Astrocyte of the spinal cord (primary cell): ENCODE measurements around the gene ATAD3C.
"Not testable (repeated sequence)": the region's sequence is repeated elsewhere in the genome, so short reads cannot be mapped to it uniquely, and the experiment has no call there.

Experiments
- DNase-seq: peaks from one replicate; pipeline ENCODE4 v3.0.0; 2011; ENCODE audit warnings: low read depth, low spot score
- H3K4me3 ChIP-seq: 2 replicates; pipeline ENCODE4 v1.5.1; 2011; ENCODE audit warnings: low read depth, mild to moderate bottlenecking, low read length, moderate library complexity
- CTCF ChIP-seq: IDR thresholded peaks from 2 replicates; pipeline ENCODE4 v1.5.1; 2012; ENCODE audit warnings: low read depth, mild to moderate bottlenecking, low read length, inconsistent platforms
- in situ Hi-C: cut with HindIII; loops from 2 replicates; pipeline ENCODE4 v1.10.0; 2017; ENCODE audit warnings: low sequenced_read_pairs

Gene ATAD3C

DNA sequence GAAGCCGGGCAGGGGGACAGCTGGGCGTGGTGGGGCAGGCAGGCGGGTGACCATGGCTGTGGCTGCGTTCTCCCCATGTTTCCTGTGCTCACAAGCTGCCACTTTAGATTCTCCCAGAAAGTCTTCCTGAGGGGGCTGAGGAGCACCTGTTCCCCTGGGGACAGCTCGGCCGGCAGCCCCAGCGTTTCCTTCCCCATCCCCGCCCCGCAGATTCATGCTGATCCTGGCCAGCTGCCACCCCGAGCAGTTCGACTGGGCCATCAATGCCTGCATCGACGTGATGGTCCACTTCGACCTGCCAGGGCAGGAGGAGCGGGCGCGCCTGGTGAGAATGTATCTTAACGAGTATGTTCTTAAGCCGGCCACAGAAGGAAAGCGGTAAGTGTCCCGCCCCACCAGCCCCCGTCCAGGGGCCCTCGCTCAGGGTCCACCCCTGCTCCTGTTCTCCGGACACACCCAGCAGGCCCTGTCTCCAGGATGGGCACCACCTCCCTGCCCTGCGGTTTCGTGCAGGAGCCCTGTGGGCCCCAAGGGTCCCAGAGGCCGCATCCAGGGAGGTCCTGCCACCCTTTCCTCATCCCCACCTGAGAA lies 11.1 kb downstream of the ATAD3C start:
- no peak for DNase-seq
- TF ChIP-seq CTCF: no peak
- in situ Hi-C loops: no loop called here
- H3K4me3 ChIP-seq: no peak overlapping the region

- DNase-seq: no peak
- H3K4me3 ChIP-seq: no peak overlapping the region
- in situ Hi-C loops: no loop called here
- no peak for TF ChIP-seq CTCF
Measured at GRCh38 chr1:1461721-1462317, 12.3 kb downstream of the ATAD3C start.

GRCh38 chr1:1462318-1462966 lies 13.0 kb downstream of the ATAD3C start:
- no peak for DNase-seq
- in situ Hi-C loops: no loop called here
- no peak overlapping the region for H3K4me3 ChIP-seq
- TF ChIP-seq CTCF: no peak

GRCh38 chr1:1463312-1463711 lies 13.8 kb downstream of the ATAD3C start:
- in situ Hi-C loops: no loop called here
- no peak overlapping the region for H3K4me3 ChIP-seq
- no peak for TF ChIP-seq CTCF
- no peak for DNase-seq

DNA sequence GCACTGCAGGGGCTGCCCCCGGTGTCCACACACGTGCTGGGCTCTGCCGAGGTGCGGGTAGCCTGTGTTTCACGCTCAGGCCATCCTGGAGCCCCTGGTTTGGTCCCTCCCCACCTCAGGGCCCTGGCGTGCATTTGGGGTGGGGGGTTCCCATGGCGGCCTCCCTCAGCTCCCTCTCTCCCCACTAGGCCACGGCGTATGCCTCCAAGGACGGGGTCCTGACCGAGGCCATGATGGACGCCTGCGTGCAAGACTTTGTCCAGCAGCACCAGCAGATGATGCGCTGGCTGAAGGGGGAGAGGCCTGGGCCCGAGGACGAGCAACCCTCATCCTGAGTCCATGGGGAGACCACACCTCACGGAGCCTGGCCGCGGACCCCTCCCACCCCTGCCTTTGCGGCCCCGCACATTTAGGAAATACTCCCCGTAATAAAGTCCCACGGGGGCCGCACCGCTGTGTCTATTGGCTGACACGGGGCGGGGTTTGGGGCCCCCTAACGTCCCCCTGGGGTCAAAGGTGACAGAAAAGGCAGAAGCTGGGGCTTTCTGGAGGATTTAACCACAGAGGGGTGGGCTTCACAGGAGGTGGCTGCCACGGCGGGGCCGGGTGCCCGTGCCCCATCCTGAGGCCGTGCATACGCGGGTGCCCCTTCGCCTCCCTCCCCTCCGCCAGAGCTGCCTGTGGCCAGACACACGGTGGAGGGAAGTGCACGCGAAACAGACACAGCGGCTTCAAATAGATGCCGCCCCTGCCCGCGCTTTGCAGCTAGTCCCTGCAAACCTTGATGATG lies 18.9 kb downstream of the ATAD3C start:
- DNase-seq, in situ Hi-C loops, H3K4me3 ChIP-seq: not testable (repeated sequence)

- DNase-seq: no peak
- TF ChIP-seq CTCF: no peak
- peak overlapping the region; percentile 65 for H3K4me3 ChIP-seq
- in situ Hi-C loops: no loop called here
Measured at GRCh38 chr1:1470626-1471388, 21.3 kb downstream of the ATAD3C start.
